GM19193 (cell line): ENCODE results near the gene SPATA2.

Experiments
- POLR2A ChIP-seq: IDR thresholded peaks from 4 replicates; pipeline ENCODE4 v1.6.1; 2011; ENCODE audit not compliant: insufficient read depth, insufficient read length; ENCODE audit errors: extremely low read depth

The SPATA2 gene

GRCh38 chr20:49863666-49864065, 51.7 kb downstream of the SPATA2 start:
- TF ChIP-seq POLR2A = no peak

DNA sequence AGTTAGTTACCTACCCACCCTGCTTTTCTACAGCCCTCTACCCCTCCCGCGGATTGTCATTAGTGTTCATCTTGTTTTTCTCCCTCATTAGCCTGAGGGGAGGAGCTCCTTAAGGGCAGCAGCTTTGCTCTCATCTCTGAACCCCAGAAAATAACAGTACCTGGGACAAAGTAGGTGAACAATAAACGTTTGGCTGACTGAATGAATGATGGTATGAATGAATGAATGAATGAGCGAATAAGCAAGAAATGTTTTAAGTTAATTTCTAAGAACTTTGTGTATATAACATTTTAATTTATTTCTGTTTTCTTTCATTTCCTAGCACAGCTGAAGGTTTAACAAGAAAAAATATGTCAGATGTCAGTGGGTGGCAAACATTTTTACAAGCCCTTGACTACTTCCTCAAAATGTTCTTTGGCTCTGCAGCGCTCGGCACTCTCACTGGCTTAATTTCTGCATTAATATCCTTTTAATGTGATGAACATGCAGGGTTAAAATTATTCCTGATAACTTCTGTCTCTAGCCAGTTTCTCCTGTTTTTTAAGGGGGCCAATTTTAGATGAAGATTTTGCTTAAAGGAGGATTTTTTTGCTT, 52.6 kb downstream of the SPATA2 start:
- no peak for TF ChIP-seq POLR2A

- TF ChIP-seq POLR2A = no peak
Observed at GRCh38 chr20:49859807-49860206, 55.5 kb downstream of the SPATA2 start.

DNA sequence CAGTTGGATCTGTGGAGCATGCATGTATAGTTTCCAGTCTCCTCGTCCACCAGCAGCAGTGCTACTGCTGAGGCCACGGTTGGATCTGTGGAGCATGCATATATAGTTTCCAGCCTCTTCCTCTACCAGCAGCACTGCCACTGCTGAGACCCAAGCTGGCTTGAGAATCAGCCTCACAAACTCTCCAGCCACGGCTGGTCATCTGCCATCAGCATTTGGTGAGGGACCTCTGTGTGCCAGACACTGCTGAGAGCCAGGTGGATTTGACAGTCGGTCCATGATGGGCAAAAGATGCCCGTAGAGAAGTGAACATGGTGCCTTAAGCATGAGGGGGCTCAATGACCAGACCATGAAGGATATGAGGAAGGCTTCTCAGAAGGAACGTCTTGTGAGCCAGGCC, 56.3 kb downstream of the SPATA2 start:
- no peak for TF ChIP-seq POLR2A

DNA sequence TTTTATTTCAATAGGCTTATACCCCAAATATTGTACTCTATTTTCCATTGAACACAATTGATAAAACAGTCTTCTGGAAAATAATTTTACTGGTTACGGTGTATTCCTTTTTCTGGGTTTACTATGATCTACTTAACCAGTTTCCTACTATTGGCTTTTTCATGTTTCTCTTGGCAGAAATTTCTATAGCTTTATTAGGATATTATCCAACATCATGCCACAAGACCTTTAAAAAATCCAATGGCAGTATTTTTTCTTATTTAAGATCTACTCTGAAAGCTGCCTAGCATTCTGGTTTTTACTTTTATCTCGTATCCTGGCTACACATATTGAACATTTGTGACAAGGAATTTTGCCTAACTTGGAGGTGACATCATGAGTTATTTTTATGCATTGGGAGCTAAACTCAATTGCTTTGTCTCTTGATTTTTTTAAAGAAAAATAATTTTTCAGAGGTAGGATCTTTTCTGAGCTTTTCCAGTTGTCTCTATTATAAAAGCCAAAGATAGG, 57.2 kb downstream of the SPATA2 start:
- no peak for TF ChIP-seq POLR2A

- TF ChIP-seq POLR2A = no peak
Observed at GRCh38 chr20:49856904-49857303, 58.4 kb downstream of the SPATA2 start.

GRCh38 chr20:49854190-49854875, 61.0 kb downstream of the SPATA2 start:
- TF ChIP-seq POLR2A = no peak

- no peak for TF ChIP-seq POLR2A
Observed at GRCh38 chr20:49853640-49854039, 61.7 kb downstream of the SPATA2 start.
